ENCODE results near the gene PHOX2B.
A peak's percentile ranks its signal among the peaks of the same experiment; 100 is the strongest.

Gene PHOX2B

DNA sequence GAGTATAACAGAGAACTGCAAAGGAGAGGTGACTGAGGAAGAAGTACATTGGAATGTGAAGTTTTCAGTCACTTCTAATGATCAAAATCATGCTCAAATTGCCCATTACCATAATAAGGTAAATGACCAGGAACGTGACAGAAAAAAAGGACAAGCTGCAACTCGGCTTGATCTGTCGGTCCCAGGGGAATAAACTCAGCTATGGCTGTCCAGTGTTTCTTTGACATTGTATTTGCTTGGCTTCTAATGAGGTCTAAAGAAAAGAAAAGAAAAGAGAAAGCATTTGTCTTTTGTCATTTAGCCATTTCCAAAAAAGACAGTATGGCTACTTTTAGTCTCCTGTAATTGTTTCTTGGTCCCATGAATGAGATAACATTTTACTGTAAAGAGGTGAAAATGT is 25.2 kb downstream of the PHOX2B start:
- no peaks in the 10 kb centered on the region for H3K9me3 ChIP-seq (ENCODE audit: insufficient read depth, low read depth, low read length)
- no CpG with 5 or more reads among the region's 3 CpGs for WGBS (ENCODE audit: extremely low coverage, insufficient coverage, insufficient read length)

GRCh38 chr4:41722181-41722580 is 26.3 kb downstream of the PHOX2B start:
- no peak overlapping the region for H3K18ac ChIP-seq (ENCODE audit: low read length)
- no CpG with 5 or more reads among the region's 1 CpG for WGBS (ENCODE audit: extremely low coverage, insufficient coverage, insufficient read length)
- no peak overlapping the region for H3K27ac ChIP-seq (ENCODE audit: low read depth, low read length)
- no peak overlapping the region for H2BK120ac ChIP-seq (ENCODE audit: insufficient read depth, low read length, poor library complexity)
- no peak overlapping the region for H4K8ac ChIP-seq (ENCODE audit: low read depth, low read length)
- H3K27me3 ChIP-seq (ENCODE audit: insufficient read depth, low read length): no peaks in the 10 kb centered on the region
- no peak overlapping the region for H2BK5ac ChIP-seq (ENCODE audit: low read depth, low read length, poor library complexity)
- no peak overlapping the region for H3K4me3 ChIP-seq (ENCODE audit: low read depth, low read length)
- no peak overlapping the region for H2AK5ac ChIP-seq (ENCODE audit: low read length)
- no peak overlapping the region for H3K23ac ChIP-seq (ENCODE audit: low read length)
- no peaks in the 10 kb centered on the region for H3K9me3 ChIP-seq (ENCODE audit: insufficient read depth, low read depth, low read length)
- H3K14ac ChIP-seq (ENCODE audit: low read length): no peak overlapping the region
- no peak for DNase-seq
- H3K9ac ChIP-seq (ENCODE audit: low read length): no peak overlapping the region
- H3K4me2 ChIP-seq (ENCODE audit: low read length): no peak overlapping the region
- H3K79me1 ChIP-seq (ENCODE audit: low read length): no peaks in the 10 kb centered on the region
- H3K4me1 ChIP-seq (ENCODE audit: control insufficient read depth in 1 of 2, insufficient read depth in 2 of 2, low read length in 2 of 2): no peaks in the 10 kb centered on the region
- H4K91ac ChIP-seq (ENCODE audit: low read depth, low read length): no peak overlapping the region
- H3K4ac ChIP-seq (ENCODE audit: low read depth, low read length): no peak overlapping the region
- H3K36me3 ChIP-seq (ENCODE audit: control insufficient read depth in 1 of 2, insufficient read depth in 2 of 2, low read length in 2 of 2): no peaks in the 10 kb centered on the region
- no peaks in the 10 kb centered on the region for H3K79me2 ChIP-seq (ENCODE audit: control insufficient read depth, insufficient read depth, low read length, poor library complexity)
- H2BK12ac ChIP-seq (ENCODE audit: low read length): no peak overlapping the region
- no peak overlapping the region for H2AFZ ChIP-seq (ENCODE audit: insufficient read depth, low read length, poor library complexity)
- no peak overlapping the region for H4K12ac ChIP-seq (ENCODE audit: low read depth, low read length)

More for the DNA sequence above, 25.2 kb downstream of the PHOX2B start:
- H2BK12ac ChIP-seq (ENCODE audit: low read length): no peak overlapping the region
- no peaks in the 10 kb centered on the region for H3K27me3 ChIP-seq (ENCODE audit: insufficient read depth, low read length)
- no peak overlapping the region for H4K91ac ChIP-seq (ENCODE audit: low read depth, low read length)
- no peak overlapping the region for H3K23ac ChIP-seq (ENCODE audit: low read length)
- H3K27ac ChIP-seq (ENCODE audit: low read depth, low read length): no peak overlapping the region
- no peak overlapping the region for H3K4me3 ChIP-seq (ENCODE audit: low read depth, low read length)
- H2BK5ac ChIP-seq (ENCODE audit: low read depth, low read length, poor library complexity): no peak overlapping the region
- no peaks in the 10 kb centered on the region for H3K4me1 ChIP-seq (ENCODE audit: control insufficient read depth in 1 of 2, insufficient read depth in 2 of 2, low read length in 2 of 2)
- H3K79me2 ChIP-seq (ENCODE audit: control insufficient read depth, insufficient read depth, low read length, poor library complexity): no peaks in the 10 kb centered on the region
- no peak overlapping the region for H2AK5ac ChIP-seq (ENCODE audit: low read length)
- H3K4me2 ChIP-seq (ENCODE audit: low read length): no peak overlapping the region
- no peak overlapping the region for H3K18ac ChIP-seq (ENCODE audit: low read length)
- no peak overlapping the region for H2AFZ ChIP-seq (ENCODE audit: insufficient read depth, low read length, poor library complexity)
- H4K8ac ChIP-seq (ENCODE audit: low read depth, low read length): no peak overlapping the region
- H3K4ac ChIP-seq (ENCODE audit: low read depth, low read length): no peak overlapping the region
- DNase-seq: no peak
- H4K12ac ChIP-seq (ENCODE audit: low read depth, low read length): no peak overlapping the region
- H2BK120ac ChIP-seq (ENCODE audit: insufficient read depth, low read length, poor library complexity): no peak overlapping the region
- H3K9ac ChIP-seq (ENCODE audit: low read length): no peak overlapping the region
- H3K36me3 ChIP-seq (ENCODE audit: control insufficient read depth in 1 of 2, insufficient read depth in 2 of 2, low read length in 2 of 2): no peaks in the 10 kb centered on the region
- no peak overlapping the region for H3K14ac ChIP-seq (ENCODE audit: low read length)
- H3K79me1 ChIP-seq (ENCODE audit: low read length): no peaks in the 10 kb centered on the region

DNA sequence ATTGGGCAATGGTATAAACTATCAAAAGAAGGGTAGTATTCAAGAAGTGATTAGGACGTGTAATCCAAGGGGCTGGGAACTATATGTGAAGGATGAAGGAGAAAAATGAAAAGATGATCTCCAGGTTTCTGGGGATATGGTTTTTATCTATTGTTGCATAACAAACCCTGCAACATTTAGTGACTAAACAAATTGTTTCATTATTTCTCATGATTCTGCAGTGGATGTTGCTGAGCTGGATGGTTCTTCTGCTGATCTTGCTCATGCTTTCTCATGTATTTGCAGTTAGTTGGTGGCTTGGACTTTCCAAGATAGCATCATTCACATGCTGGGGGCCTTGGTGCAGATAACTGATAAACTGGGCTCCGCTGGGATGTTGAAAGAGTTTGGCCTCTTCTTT is 29.1 kb downstream of the PHOX2B start:
- WGBS (ENCODE audit: extremely low coverage, insufficient coverage, insufficient read length): no CpG with 5 or more reads among the region's 2 CpGs
- no peak overlapping the region for H3K9ac ChIP-seq (ENCODE audit: low read length)
- H4K12ac ChIP-seq (ENCODE audit: low read depth, low read length): no peak overlapping the region
- no peaks in the 10 kb centered on the region for H3K9me3 ChIP-seq (ENCODE audit: insufficient read depth, low read depth, low read length)
- no peak overlapping the region for H3K18ac ChIP-seq (ENCODE audit: low read length)
- no peak overlapping the region for H2AK5ac ChIP-seq (ENCODE audit: low read length)
- no peaks in the 10 kb centered on the region for H3K27me3 ChIP-seq (ENCODE audit: insufficient read depth, low read length)
- H3K4me1 ChIP-seq (ENCODE audit: control insufficient read depth in 1 of 2, insufficient read depth in 2 of 2, low read length in 2 of 2): no peaks in the 10 kb centered on the region
- H3K79me1 ChIP-seq (ENCODE audit: low read length): no peaks in the 10 kb centered on the region
- H4K8ac ChIP-seq (ENCODE audit: low read depth, low read length): no peak overlapping the region
- no peak overlapping the region for H3K4ac ChIP-seq (ENCODE audit: low read depth, low read length)
- H3K36me3 ChIP-seq (ENCODE audit: control insufficient read depth in 1 of 2, insufficient read depth in 2 of 2, low read length in 2 of 2): no peaks in the 10 kb centered on the region
- no peaks in the 10 kb centered on the region for H3K79me2 ChIP-seq (ENCODE audit: control insufficient read depth, insufficient read depth, low read length, poor library complexity)
- no peak overlapping the region for H3K4me3 ChIP-seq (ENCODE audit: low read depth, low read length)
- no peak overlapping the region for H2BK5ac ChIP-seq (ENCODE audit: low read depth, low read length, poor library complexity)
- H3K14ac ChIP-seq (ENCODE audit: low read length): no peak overlapping the region
- H2AFZ ChIP-seq (ENCODE audit: insufficient read depth, low read length, poor library complexity): no peak overlapping the region
- no peak overlapping the region for H3K27ac ChIP-seq (ENCODE audit: low read depth, low read length)
- no peak overlapping the region for H2BK12ac ChIP-seq (ENCODE audit: low read length)
- H3K4me2 ChIP-seq (ENCODE audit: low read length): no peak overlapping the region
- H3K23ac ChIP-seq (ENCODE audit: low read length): no peak overlapping the region
- no peak overlapping the region for H4K91ac ChIP-seq (ENCODE audit: low read depth, low read length)
- no peak overlapping the region for H2BK120ac ChIP-seq (ENCODE audit: insufficient read depth, low read length, poor library complexity)
- peak in 1 of 2 donors; percentile 32 for DNase-seq

GRCh38 chr4:41718907-41719306 is 29.6 kb downstream of the PHOX2B start:
- no peak overlapping the region for H3K4ac ChIP-seq (ENCODE audit: low read depth, low read length)
- no peak overlapping the region for H3K4me2 ChIP-seq (ENCODE audit: low read length)
- no peak overlapping the region for H3K9ac ChIP-seq (ENCODE audit: low read length)
- H3K9me3 ChIP-seq (ENCODE audit: insufficient read depth, low read depth, low read length): no peaks in the 10 kb centered on the region
- no peak overlapping the region for H3K18ac ChIP-seq (ENCODE audit: low read length)
- no peaks in the 10 kb centered on the region for H3K27me3 ChIP-seq (ENCODE audit: insufficient read depth, low read length)
- H4K12ac ChIP-seq (ENCODE audit: low read depth, low read length): no peak overlapping the region
- no peak overlapping the region for H3K23ac ChIP-seq (ENCODE audit: low read length)
- no peak overlapping the region for H2BK12ac ChIP-seq (ENCODE audit: low read length)
- no peak overlapping the region for H2AK5ac ChIP-seq (ENCODE audit: low read length)
- no peak overlapping the region for H4K91ac ChIP-seq (ENCODE audit: low read depth, low read length)
- no peak overlapping the region for H3K4me3 ChIP-seq (ENCODE audit: low read depth, low read length)
- H3K27ac ChIP-seq (ENCODE audit: low read depth, low read length): no peak overlapping the region
- no peak overlapping the region for H4K8ac ChIP-seq (ENCODE audit: low read depth, low read length)
- no peak overlapping the region for H2BK5ac ChIP-seq (ENCODE audit: low read depth, low read length, poor library complexity)
- no peak overlapping the region for H2AFZ ChIP-seq (ENCODE audit: insufficient read depth, low read length, poor library complexity)
- DNase-seq: peak in 1 of 2 donors; percentile 36
- no peaks in the 10 kb centered on the region for H3K4me1 ChIP-seq (ENCODE audit: control insufficient read depth in 1 of 2, insufficient read depth in 2 of 2, low read length in 2 of 2)
- H3K14ac ChIP-seq (ENCODE audit: low read length): no peak overlapping the region
- no peak overlapping the region for H2BK120ac ChIP-seq (ENCODE audit: insufficient read depth, low read length, poor library complexity)
- no peaks in the 10 kb centered on the region for H3K36me3 ChIP-seq (ENCODE audit: control insufficient read depth in 1 of 2, insufficient read depth in 2 of 2, low read length in 2 of 2)
- no peaks in the 10 kb centered on the region for H3K79me1 ChIP-seq (ENCODE audit: low read length)
- no peaks in the 10 kb centered on the region for H3K79me2 ChIP-seq (ENCODE audit: control insufficient read depth, insufficient read depth, low read length, poor library complexity)

All from trophoblast cell (in vitro differentiated cells and primary cell).